22Rv1 (cell line): ENCODE data around the gene IQSEC1.

ENCODE experiments used
- CTCF ChIP-seq: fragments of 450-650 bp; IDR thresholded peaks from 2 replicates; pipeline ENCODE4 v1.5.1; 2017; ENCODE audit warnings: mild to moderate bottlenecking
- ZFX ChIP-seq: fragments of 450-650 bp; IDR thresholded peaks from 2 replicates; pipeline ENCODE4 v1.6.1; 2017; ENCODE audit warnings: antibody characterized with exemption, borderline replicate concordance

- TF ChIP-seq CTCF (no peak), ZFX (no peak)
These were observed 140.5 kb downstream of the IQSEC1 start for GRCh38 chr3:12932754-12933153.
